Bronchial epithelial cell (primary cell): ENCODE data around the gene ATP8B3. TPM values are rescaled to one million over a fixed set of nuclear protein-coding genes. Genes with fewer than 3 reads are reported as not detected.

Source experiments
- DNase-seq: peaks from one replicate; pipeline ENCODE4 v3.0.0-alpha.2; 2010; ENCODE audit warnings: low read depth
- FAIRE-seq: peaks from 2 replicates; lab custom pipeline; 2011; peaks lifted over from hg19 to GRCh38; lab: Jason Lieb, UNC
- H3K27me3 ChIP-seq: 2 replicates; pipeline ENCODE4 v1.5.1; 2011; ENCODE audit warnings: low read length; ENCODE audit not compliant: control insufficient read depth, insufficient read depth
- H3K36me3 ChIP-seq: 2 replicates; pipeline ENCODE4 v1.5.1; 2011; ENCODE audit warnings: low read length; ENCODE audit not compliant: control insufficient read depth, insufficient read depth
- H3K4me3 ChIP-seq: 2 replicates; pipeline ENCODE4 v1.5.1; 2011; ENCODE audit warnings: mild to moderate bottlenecking, low read depth, low read length, control low read depth
- CTCF ChIP-seq: IDR thresholded peaks from 2 replicates; pipeline ENCODE4 v1.5.1; 2011; ENCODE audit warnings: mild to moderate bottlenecking, moderate library complexity, low read length, control low read depth, inconsistent platforms; ENCODE audit not compliant: insufficient read depth, severe bottlenecking
- total RNA-seq: library from RNA; depleted of rRNA; stranded (reverse); fragments of >200 nt; gene quantifications from 2 replicates; pipeline ENCODE4 v1.2.1, GENCODE V29; 2014

Gene ATP8B3
- total RNA-seq, 1 donor from 2014 or later: 0.26 TPM

GRCh38 chr19:1817553-1818179, 5.6 kb upstream of the ATP8B3 start:
- no peak for DNase-seq
- peaks cover 33% of the 10 kb centered on the region for H3K36me3 ChIP-seq
- H3K4me3 ChIP-seq: no peak overlapping the region
- no peak for TF ChIP-seq CTCF
- H3K27me3 ChIP-seq: no peaks in the 10 kb centered on the region
- FAIRE-seq: no peak

GRCh38 chr19:1816530-1817298, 4.6 kb upstream of the ATP8B3 start:
- Histone ChIP-seq H3K27me3 (no peaks in the 10 kb centered on the region), H3K36me3 (peaks cover 28% of the 10 kb centered on the region), H3K4me3 (no peak overlapping the region)
- no peak for TF ChIP-seq CTCF
- FAIRE-seq: no peak
- no peak for DNase-seq

- no peaks in the 10 kb centered on the region for H3K27me3 ChIP-seq
- H3K4me3 ChIP-seq: no peak overlapping the region
- no peak for DNase-seq
- TF ChIP-seq CTCF: no peak
- no peak for FAIRE-seq
- H3K36me3 ChIP-seq: peaks cover 23% of the 10 kb centered on the region
Measured at GRCh38 chr19:1815605-1816529, 3.8 kb upstream of the ATP8B3 start.

- FAIRE-seq (no peak), DNase-seq (no peak)
- no peaks in the 10 kb centered on the region for H3K27me3 ChIP-seq
- TF ChIP-seq CTCF: no peak
- H3K36me3 ChIP-seq: peaks cover 21% of the 10 kb centered on the region
- no peak overlapping the region for H3K4me3 ChIP-seq
Measured at GRCh38 chr19:1814833-1815604, 2.9 kb upstream of the ATP8B3 start.

GRCh38 chr19:1814391-1814790, 2.3 kb upstream of the ATP8B3 start:
- no peak overlapping the region for H3K4me3 ChIP-seq
- peaks cover 17% of the 10 kb centered on the region for H3K36me3 ChIP-seq
- DNase-seq (no peak), FAIRE-seq (no peak)
- TF ChIP-seq CTCF: no peak
- H3K27me3 ChIP-seq: no peaks in the 10 kb centered on the region
